ENCODE measurements around the gene SEC23IP.
"Not testable (repeated sequence)": the region's sequence is repeated elsewhere in the genome, so short reads cannot be mapped to it uniquely, and the experiment has no call there.

The SEC23IP gene

GRCh38 chr10:119883901-119884611, 8.5 kb upstream of the SEC23IP start:
- not testable (repeated sequence) for DNase-seq

DNA sequence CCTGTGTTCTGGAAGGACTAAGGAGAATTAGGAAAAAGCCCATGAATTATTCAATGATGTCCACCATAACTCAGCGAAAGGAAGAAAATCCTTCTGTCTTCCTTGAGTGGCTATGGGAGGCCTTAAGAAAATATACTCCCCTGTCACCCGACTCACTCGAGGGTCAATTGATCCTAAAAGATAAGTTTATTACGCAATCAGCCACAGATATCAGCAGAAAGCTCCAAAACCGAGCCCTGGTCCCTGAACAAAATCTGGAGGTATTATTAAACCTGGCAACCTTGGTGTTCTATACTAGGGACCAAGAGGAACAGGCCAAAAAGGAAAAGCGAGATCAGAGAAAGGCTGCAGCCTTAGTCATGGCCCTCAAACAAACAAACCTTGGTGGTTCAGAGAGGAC, 6.5 kb upstream of the SEC23IP start:
- not testable (repeated sequence) for DNase-seq

DNA sequence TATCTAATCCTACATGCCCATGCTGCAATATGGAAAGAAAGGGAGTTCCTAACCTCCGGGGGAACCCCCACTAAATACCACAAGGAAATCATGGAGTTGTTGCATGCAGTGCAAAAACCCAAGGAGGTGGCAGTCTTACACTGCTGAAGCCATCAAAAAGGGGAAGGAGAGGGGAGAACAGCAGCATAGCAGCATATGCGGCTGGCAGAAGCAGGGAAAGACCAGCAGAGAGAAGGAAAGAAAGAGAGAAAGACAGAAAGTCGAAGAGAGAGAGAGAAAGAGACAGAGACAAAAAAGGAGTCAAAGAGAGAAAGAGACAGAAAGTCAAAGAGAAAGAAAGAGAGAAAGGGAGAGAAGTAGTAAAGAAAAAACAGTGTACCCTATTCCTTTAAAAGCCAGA, 3.8 kb upstream of the SEC23IP start:
- DNase-seq, result peak; percentile 67

GRCh38 chr10:119889201-119889600, 3.3 kb upstream of the SEC23IP start:
- DNase-seq, result peak; percentile 27

GRCh38 chr10:119890307-119890706, 2.2 kb upstream of the SEC23IP start:
- not testable (repeated sequence) for DNase-seq

DNA sequence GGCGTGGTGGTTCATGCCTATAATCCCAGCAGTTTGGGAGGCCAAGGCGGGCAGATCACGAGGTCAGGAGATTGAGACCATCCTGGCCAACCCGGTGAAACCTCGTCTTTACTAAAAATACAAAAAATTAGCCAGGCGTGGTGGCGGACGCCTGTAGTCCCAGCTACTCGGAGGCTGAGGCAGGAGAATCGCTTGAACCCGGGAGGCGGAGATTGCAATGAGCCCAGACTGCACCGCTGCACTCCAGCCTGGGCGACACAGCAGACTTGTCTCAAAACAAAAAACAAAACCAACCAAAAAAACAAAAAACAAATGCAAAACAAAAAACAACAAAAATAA, 712 bp upstream of the SEC23IP start:
- not testable (repeated sequence) for DNase-seq

DNA sequence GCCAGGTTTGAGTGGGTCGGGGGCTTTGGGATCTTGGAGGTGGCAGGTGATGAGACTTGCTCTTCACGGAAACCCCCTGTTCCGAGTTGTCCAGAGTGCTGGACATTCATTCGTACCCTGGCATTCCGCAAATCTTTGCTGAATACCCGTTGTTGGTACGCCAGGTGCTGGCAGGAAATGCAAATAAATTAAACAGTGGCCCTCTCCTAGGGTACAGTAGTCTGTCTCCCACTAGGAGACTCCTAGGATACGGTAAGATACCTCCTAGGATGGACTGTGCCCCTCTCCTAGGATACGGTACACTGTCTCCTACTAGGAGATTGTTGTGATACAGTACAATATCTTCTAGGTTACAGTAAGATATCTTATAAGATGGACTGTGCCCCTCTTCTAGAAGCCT, 544 bp downstream of the SEC23IP start:
- no peak for DNase-seq

GRCh38 chr10:119893845-119894427, 1.4 kb downstream of the SEC23IP start:
- no peak for DNase-seq

DNA sequence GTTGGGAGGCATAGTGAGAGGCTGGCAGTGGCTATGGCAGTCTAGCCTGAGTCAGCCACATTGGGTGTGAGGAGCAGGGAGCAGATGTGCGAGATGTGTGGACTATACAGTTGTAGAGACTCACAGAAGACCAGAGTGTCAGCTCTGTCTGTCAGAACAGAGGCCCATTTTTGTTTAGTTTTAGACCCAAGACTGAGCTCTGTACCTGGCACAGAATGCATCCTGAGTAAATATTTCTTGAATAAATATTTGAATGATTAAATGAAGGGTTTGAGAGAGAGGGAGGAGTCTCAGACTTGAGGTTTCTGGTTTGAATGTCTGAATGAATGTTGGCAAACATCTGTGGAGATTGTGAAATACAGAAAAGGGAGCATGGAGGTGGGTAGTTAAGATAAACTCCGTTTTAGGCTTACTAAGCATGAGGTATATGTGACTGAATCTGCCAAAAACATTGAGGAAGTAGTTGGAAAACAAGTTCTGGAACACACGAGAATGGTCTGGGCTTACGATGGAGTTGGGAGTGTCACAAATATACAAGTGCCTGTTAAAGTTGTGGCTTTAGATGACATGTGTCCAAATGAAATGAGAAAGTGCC, 3.6 kb downstream of the SEC23IP start:
- DNase-seq, result peak; percentile 48

GRCh38 chr10:119896937-119897770, 4.6 kb downstream of the SEC23IP start:
- DNase-seq, result no peak

DNA sequence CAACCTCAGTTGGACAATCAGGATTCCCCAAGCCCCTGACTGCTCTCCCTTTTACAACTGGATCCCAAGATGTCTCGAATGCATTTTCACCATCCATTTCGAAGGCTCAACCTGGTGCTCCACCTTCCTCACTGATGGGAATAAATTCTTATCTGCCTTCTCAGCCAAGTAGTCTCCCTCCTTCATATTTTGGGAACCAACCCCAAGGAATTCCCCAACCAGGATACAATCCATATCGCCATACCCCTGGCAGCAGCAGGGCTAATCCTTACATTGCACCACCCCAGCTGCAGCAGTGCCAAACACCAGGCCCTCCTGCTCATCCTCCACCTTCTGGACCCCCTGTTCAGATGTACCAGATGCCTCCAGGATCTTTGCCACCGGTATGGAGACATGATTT, 6.0 kb downstream of the SEC23IP start:
- DNase-seq, result no peak

DNA sequence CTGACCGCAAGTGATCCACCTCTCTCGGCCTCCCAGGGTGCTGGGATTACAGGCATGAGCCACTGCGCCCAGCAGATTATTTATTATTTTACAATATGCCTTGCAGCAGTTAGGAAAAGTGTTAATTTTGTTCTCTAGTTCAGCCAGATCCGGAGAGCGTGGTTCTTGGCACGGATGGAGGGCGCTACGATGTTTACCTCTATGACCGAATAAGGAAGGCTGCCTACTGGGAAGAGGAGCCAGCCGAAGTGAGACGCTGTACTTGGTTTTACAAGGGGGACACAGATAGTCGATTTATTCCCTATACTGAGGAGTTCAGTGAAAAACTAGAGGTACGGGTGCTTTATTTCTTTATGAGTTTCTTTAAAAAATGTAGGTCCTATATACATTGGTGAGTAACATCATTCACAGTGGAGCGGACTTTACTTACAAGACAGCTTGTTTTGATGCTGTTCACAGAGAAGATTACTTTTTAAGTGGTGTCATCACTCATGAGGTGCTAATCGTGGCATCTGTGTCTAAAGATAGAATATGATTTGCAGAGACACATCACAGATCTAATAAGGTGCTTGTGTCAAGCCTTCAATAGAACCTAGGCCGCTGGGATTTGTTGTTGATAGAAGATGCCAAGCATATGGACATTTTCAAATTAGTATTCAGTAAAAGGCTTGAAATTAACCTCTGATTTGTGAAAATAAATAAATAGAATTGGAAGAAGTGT, 11.6 kb downstream of the SEC23IP start:
- DNase-seq, result no peak

GRCh38 chr10:119907695-119908094, 15.2 kb downstream of the SEC23IP start:
- DNase-seq, result not testable (repeated sequence)

DNA sequence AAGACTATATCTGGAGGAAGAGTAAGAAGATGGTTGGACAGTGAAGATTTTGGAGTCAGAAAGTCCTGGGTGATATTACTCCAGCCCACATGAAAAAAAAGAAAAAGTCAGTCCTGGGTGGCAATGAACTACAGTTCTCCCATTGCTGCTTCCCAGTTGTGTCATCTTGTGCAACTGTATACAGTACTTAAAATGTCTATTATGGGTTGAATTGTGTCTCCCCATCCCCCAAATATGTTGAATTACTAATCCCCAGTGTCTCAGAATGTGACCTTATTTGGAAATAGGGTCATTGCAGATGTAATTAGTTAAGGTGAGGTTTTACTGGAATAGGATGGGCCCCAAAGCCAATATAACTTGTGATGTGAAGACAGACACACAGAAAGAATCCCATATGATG, 15.6 kb downstream of the SEC23IP start:
- no peak for DNase-seq

DNA sequence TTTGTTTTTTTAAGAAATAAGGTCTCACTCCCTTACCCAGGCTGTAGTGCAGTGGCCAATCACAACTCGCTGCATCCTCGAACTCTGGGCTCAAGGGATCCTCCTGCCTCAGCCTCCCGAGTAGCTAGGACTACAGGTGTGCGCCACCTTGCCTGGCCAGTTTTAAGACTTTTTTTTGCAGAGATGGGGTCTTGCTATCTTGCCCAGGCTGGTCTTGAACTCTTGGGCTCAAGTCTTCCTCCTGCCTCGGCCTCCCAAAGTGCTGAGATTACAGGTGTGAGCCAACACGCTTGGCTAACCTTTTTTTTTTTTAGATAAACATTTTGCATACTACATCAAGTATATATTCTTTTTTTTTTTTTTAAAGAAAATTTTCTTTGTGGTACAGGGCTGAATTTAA, 18.2 kb downstream of the SEC23IP start:
- no peak for DNase-seq

GRCh38 chr10:119917777-119918176, 25.2 kb downstream of the SEC23IP start:
- peak; percentile 25 for DNase-seq

- DNase-seq, result peak; percentile 38
Measured at GRCh38 chr10:119919271-119919670, 26.7 kb downstream of the SEC23IP start.

DNA sequence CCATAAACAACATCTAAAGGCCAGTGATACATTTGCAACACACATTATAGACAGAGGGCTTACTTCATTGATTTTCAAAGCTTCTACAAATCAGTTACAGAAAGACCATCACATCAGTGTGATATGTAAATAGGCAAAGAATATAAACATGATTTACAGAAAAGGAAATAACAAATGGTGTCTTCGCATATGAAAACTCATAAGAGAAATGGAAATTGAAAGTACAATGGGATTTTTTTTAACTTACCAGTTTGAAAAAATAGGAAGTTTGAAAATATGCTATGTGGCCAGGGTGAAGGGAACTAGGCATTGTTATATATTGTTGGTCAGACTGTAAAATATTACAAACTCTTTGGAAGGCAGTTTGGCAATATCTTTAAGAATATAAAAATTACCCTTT, 27.3 kb downstream of the SEC23IP start:
- DNase-seq, result peak; percentile 89

- DNase-seq, result no peak
Measured at GRCh38 chr10:119928411-119928810, 35.9 kb downstream of the SEC23IP start.

DNA sequence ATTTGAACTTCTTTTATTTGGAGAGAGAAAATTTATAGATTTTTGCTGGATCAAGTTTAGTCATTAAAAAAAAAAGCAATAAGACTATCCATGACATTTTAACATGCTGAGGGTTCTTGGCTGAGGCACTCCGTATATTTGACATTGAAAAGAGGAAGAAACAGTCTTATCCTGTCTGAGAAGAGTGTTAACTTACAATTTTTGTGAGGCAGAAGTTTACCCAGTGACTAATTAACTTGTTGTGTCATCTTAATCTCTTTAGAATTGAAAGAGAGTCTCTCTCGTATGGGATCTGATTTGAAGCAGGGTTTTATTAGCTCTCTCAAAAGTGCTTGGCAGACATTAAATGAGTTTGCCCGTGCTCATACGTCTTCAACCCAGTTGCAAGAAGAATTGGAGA, 39.3 kb downstream of the SEC23IP start:
- no peak for DNase-seq

- no peak for DNase-seq
Measured at GRCh38 chr10:119932631-119933030, 40.1 kb downstream of the SEC23IP start.

DNA sequence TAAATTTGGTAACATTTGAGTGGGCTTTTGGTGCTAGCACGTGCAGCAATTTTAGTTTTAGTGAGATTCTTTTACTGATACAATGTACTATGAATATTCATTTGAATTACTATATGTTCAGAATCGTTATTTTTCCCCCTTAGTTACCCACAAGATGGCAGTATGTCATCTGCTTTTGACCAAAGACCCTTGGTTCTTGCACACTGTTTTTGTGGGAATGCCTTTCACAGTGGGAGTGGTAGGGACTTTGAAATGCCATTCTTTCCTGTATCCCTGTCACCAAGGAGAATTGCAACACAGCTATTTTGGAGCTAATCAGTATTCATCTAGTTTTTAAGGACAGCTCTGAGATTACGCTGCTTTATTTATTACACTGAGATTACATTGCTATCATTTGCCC, 40.6 kb downstream of the SEC23IP start:
- no peak for DNase-seq

DNA sequence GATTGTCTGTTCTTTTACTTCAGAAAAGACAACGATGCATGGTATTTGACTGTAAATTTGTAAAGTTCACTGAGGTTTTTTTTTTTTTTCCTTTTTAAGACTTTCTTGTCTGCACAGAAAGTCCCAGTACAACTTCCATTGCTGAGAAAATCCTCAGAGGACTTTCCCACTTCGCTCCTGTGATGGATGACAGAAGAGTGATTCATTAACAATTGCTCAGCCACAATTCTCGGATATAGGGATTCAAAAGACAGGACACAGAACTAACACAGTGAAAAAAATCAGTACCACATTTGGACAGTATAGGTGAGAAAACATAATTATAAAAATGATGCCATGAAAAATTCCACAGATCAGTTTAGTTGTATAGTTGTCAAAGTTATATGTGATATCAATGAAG, 48.0 kb downstream of the SEC23IP start:
- DNase-seq, result no peak

Measured in inflammatory macrophage treated with lipopolysaccharide for 4 hours (primary cell).